SK-N-SH treated with all-trans-retinoic acid at 6 μM for 48 hours (cell line): ENCODE results near the gene GPC6.

Experiments used
- ATAC-seq: fragments of 200-7000 bp; cut with Tn5 transposase; 3 replicates; pipeline ENCODE4 v1.9.1; 2020; ENCODE audit warnings: mild to moderate bottlenecking, moderate library complexity
- ARNTL ChIP-seq: fragments of 450-650 bp; formaldehyde crosslinking; IDR thresholded peaks from 2 replicates; pipeline ENCODE4 v1.5.0; 2020; ENCODE audit warnings: low read depth, mild to moderate bottlenecking, moderate library complexity, borderline replicate concordance
- BACH2 ChIP-seq: fragments of 250-450 bp; sonication (Bioruptor Pico); IDR thresholded peaks from 2 replicates; pipeline ENCODE4 v1.9.0; 2021; ENCODE audit warnings: mild to moderate bottlenecking, borderline replicate concordance
- CSDC2 ChIP-seq: fragments of 250-450 bp; sonication (Bioruptor Pico); IDR thresholded peaks from 2 replicates; pipeline ENCODE4 v1.5.0; 2020; ENCODE audit warnings: mild to moderate bottlenecking, moderate library complexity
- ESRRG ChIP-seq: fragments of 250-450 bp; sonication (Bioruptor Pico); IDR thresholded peaks from 2 replicates; pipeline ENCODE4 v1.6.1; 2021; ENCODE audit warnings: mild to moderate bottlenecking
- GLIS3 ChIP-seq: fragments of 250-450 bp; sonication (Bioruptor Pico); IDR thresholded peaks from 2 replicates; pipeline ENCODE4 v1.5.0; 2020; ENCODE audit warnings: mild to moderate bottlenecking, moderate library complexity
- ISL1 ChIP-seq: fragments of 250-450 bp; sonication (Bioruptor Pico); IDR thresholded peaks from 2 replicates; pipeline ENCODE4 v2.1.2; 2022; ENCODE audit warnings: mild to moderate bottlenecking, moderate library complexity
- OSR1 ChIP-seq: fragments of 250-450 bp; sonication (Bioruptor Pico); IDR thresholded peaks from 2 replicates; pipeline ENCODE4 v1.8.0; 2022; ENCODE audit warnings: moderate library complexity, mild to moderate bottlenecking, inconsistent platforms
- POU6F1 ChIP-seq: fragments of 250-450 bp; sonication (Bioruptor Pico); IDR thresholded peaks from 2 replicates; pipeline ENCODE4 v1.8.0; 2021; ENCODE audit warnings: low read depth, mild to moderate bottlenecking, moderate library complexity, borderline replicate concordance
- PPARA ChIP-seq: fragments of 250-450 bp; sonication (Bioruptor Pico); IDR thresholded peaks from 2 replicates; pipeline ENCODE4 v1.5.0; 2020; ENCODE audit warnings: mild to moderate bottlenecking, borderline replicate concordance
- SNAI2 ChIP-seq: fragments of 250-450 bp; sonication (Bioruptor Pico); IDR thresholded peaks from 2 replicates; pipeline ENCODE4 v1.5.0; 2020; ENCODE audit warnings: mild to moderate bottlenecking, moderate library complexity
- TCF4 ChIP-seq: fragments of 250-450 bp; sonication (Bioruptor Pico); IDR thresholded peaks from 2 replicates; pipeline ENCODE4 v1.8.0; 2021; ENCODE audit warnings: mild to moderate bottlenecking, moderate library complexity, borderline replicate concordance
- TOX ChIP-seq: fragments of 250-450 bp; sonication (Bioruptor Pico); IDR thresholded peaks from 2 replicates; pipeline ENCODE4 v1.8.0; 2021; ENCODE audit warnings: mild to moderate bottlenecking, moderate library complexity, borderline replicate concordance
- TSHZ2 ChIP-seq: fragments of 250-450 bp; sonication (Bioruptor Pico); IDR thresholded peaks from 2 replicates; pipeline ENCODE4 v1.5.0; 2020; ENCODE audit warnings: mild to moderate bottlenecking, moderate library complexity
- ZC3H10 ChIP-seq: fragments of 250-450 bp; sonication (Bioruptor Pico); IDR thresholded peaks from 2 replicates; pipeline ENCODE4 v1.5.1; 2021; ENCODE audit warnings: mild to moderate bottlenecking, moderate library complexity
- ZFP3 ChIP-seq: fragments of 250-450 bp; sonication (Bioruptor Pico); IDR thresholded peaks from 2 replicates; pipeline ENCODE4 v1.5.0; 2020; ENCODE audit warnings: mild to moderate bottlenecking, moderate library complexity
- ZFP30 ChIP-seq: fragments of 450-650 bp; formaldehyde crosslinking; IDR thresholded peaks from 2 replicates; pipeline ENCODE4 v1.5.0; 2022; ENCODE audit warnings: mild to moderate bottlenecking, moderate library complexity
- ZNF565 ChIP-seq: fragments of 450-650 bp; formaldehyde crosslinking; conservative IDR thresholded peaks from 2 replicates; pipeline ENCODE4 v1.5.0; 2020; ENCODE audit warnings: low read depth, mild to moderate bottlenecking, moderate library complexity
- ZNF70 ChIP-seq: fragments of 450-650 bp; formaldehyde crosslinking; IDR thresholded peaks from 2 replicates; pipeline ENCODE4 v1.5.0; 2020; ENCODE audit warnings: mild to moderate bottlenecking, moderate library complexity
- ZNF8 ChIP-seq: fragments of 450-650 bp; formaldehyde crosslinking; IDR thresholded peaks from 2 replicates; pipeline ENCODE4 v1.5.0; 2020; ENCODE audit warnings: mild to moderate bottlenecking, moderate library complexity
- TF ChIP-seq, protein P1 (sequence below): fragments of 250-450 bp; sonication (Bioruptor Pico); IDR thresholded peaks from 2 replicates; pipeline ENCODE4 v1.5.1; 2021; ENCODE audit warnings: mild to moderate bottlenecking, moderate library complexity
- TF ChIP-seq, protein P2 (sequence below): fragments of 250-450 bp; sonication (Bioruptor Pico); IDR thresholded peaks from 2 replicates; pipeline ENCODE4 v1.8.0; 2020; ENCODE audit warnings: mild to moderate bottlenecking, moderate library complexity, borderline replicate concordance

Gene GPC6

GRCh38 chr13:93766719-93767118 is 540.1 kb downstream of the GPC6 start:
- ATAC-seq: no peak
- no peak for TF ChIP-seq GLIS3
- TF ChIP-seq ZNF8 (CRISPR knock-in tag): no peak
- no peak for TF ChIP-seq SNAI2 (CRISPR knock-in tag)
- no peak for TF ChIP-seq PPARA (CRISPR knock-in tag)
- TF ChIP-seq ZC3H10 (CRISPR knock-in tag): no peak
- no peak for TF ChIP-seq ZNF70 (CRISPR knock-in tag)
- no peak for TF ChIP-seq BACH2
- TF ChIP-seq, protein P1, sequence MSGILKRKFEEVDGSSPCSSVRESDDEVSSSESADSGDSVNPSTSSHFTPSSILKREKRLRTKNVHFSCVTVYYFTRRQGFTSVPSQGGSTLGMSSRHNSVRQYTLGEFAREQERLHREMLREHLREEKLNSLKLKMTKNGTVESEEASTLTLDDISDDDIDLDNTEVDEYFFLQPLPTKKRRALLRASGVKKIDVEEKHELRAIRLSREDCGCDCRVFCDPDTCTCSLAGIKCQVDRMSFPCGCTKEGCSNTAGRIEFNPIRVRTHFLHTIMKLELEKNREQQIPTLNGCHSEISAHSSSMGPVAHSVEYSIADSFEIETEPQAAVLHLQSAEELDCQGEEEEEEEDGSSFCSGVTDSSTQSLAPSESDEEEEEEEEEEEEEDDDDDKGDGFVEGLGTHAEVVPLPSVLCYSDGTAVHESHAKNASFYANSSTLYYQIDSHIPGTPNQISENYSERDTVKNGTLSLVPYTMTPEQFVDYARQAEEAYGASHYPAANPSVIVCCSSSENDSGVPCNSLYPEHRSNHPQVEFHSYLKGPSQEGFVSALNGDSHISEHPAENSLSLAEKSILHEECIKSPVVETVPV (CRISPR knock-in tag): no peak
- no peak for TF ChIP-seq ZNF565 (CRISPR knock-in tag)
- TF ChIP-seq OSR1 (CRISPR knock-in tag): no peak
- no peak for TF ChIP-seq ZFP3 (CRISPR knock-in tag)
- no peak for TF ChIP-seq TSHZ2 (CRISPR knock-in tag)
- TF ChIP-seq, protein P2, sequence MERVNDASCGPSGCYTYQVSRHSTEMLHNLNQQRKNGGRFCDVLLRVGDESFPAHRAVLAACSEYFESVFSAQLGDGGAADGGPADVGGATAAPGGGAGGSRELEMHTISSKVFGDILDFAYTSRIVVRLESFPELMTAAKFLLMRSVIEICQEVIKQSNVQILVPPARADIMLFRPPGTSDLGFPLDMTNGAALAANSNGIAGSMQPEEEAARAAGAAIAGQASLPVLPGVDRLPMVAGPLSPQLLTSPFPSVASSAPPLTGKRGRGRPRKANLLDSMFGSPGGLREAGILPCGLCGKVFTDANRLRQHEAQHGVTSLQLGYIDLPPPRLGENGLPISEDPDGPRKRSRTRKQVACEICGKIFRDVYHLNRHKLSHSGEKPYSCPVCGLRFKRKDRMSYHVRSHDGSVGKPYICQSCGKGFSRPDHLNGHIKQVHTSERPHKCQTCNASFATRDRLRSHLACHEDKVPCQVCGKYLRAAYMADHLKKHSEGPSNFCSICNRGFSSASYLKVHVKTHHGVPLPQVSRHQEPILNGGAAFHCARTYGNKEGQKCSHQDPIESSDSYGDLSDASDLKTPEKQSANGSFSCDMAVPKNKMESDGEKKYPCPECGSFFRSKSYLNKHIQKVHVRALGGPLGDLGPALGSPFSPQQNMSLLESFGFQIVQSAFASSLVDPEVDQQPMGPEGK (CRISPR knock-in tag): no peak
- TF ChIP-seq CSDC2 (CRISPR knock-in tag): no peak
- no peak for TF ChIP-seq ARNTL (CRISPR knock-in tag)
- no peak for TF ChIP-seq ESRRG (CRISPR knock-in tag)
- TF ChIP-seq TCF4 (CRISPR knock-in tag): no peak
- TF ChIP-seq ISL1 (CRISPR knock-in tag): no peak

- no peak for ATAC-seq
- no peak for TF ChIP-seq ZNF565 (CRISPR knock-in tag)
- TF ChIP-seq BACH2: no peak
- no peak for TF ChIP-seq POU6F1 (CRISPR knock-in tag)
- TF ChIP-seq ESRRG (CRISPR knock-in tag): no peak
- TF ChIP-seq, protein P2 (CRISPR knock-in tag): no peak
- TF ChIP-seq ZNF70 (CRISPR knock-in tag): no peak
- TF ChIP-seq ISL1 (CRISPR knock-in tag): no peak
- no peak for TF ChIP-seq TOX (CRISPR knock-in tag)
- TF ChIP-seq TSHZ2 (CRISPR knock-in tag): no peak
- no peak for TF ChIP-seq ARNTL (CRISPR knock-in tag)
- TF ChIP-seq ZFP30 (CRISPR knock-in tag): no peak
- no peak for TF ChIP-seq ZFP3 (CRISPR knock-in tag)
- TF ChIP-seq, all 23 proteins: peak for 0
These were observed 540.7 kb downstream of the GPC6 start for GRCh38 chr13:93767180-93767916.
